Stimulated activated CD4-positive, alpha-beta T cell treated with anti-CD3 and anti-CD28 coated beads, Interleukin-2, amount 100 ng/mL, for 24 hours (primary cell): ENCODE results near the gene WWC1.
"Not testable (repeated sequence)": the region's sequence is repeated elsewhere in the genome, so short reads cannot be mapped to it uniquely, and the experiment has no call there.

Experiments
- DNase-seq, 2 donors: peaks; one replicate each; pipeline ENCODE4 v3.0.0-alpha.2; 2020

The WWC1 gene

GRCh38 chr5:168310541-168310940 is 19.1 kb downstream of the WWC1 start:
- not testable (repeated sequence) for DNase-seq

- DNase-seq: no peak
Measured at GRCh38 chr5:168311061-168311566, 19.7 kb downstream of the WWC1 start.

- DNase-seq: no peak
Measured at GRCh38 chr5:168312606-168313295, 21.3 kb downstream of the WWC1 start.

GRCh38 chr5:168313596-168314204 is 22.3 kb downstream of the WWC1 start:
- no peak for DNase-seq

- DNase-seq: no peak
Measured at GRCh38 chr5:168314735-168315411, 23.4 kb downstream of the WWC1 start.

- DNase-seq: no peak
Measured at GRCh38 chr5:168315416-168316138, 24.1 kb downstream of the WWC1 start.

GRCh38 chr5:168316139-168316578 is 24.7 kb downstream of the WWC1 start:
- no peak for DNase-seq

- DNase-seq: no peak
Measured at GRCh38 chr5:168317096-168317520, 25.7 kb downstream of the WWC1 start.

- no peak for DNase-seq
Measured at GRCh38 chr5:168317521-168318147, 26.2 kb downstream of the WWC1 start.

- DNase-seq: no peak
Measured at GRCh38 chr5:168318240-168318639, 26.8 kb downstream of the WWC1 start.

- DNase-seq: no peak
Measured at GRCh38 chr5:168319774-168320173, 28.3 kb downstream of the WWC1 start.

GRCh38 chr5:168320805-168321204 is 29.4 kb downstream of the WWC1 start:
- no peak for DNase-seq

GRCh38 chr5:168324859-168325630 is 33.6 kb downstream of the WWC1 start:
- no peak for DNase-seq

GRCh38 chr5:168327019-168327421 is 35.6 kb downstream of the WWC1 start:
- no peak for DNase-seq

GRCh38 chr5:168327451-168327850 is 36.0 kb downstream of the WWC1 start:
- DNase-seq: no peak

- DNase-seq: no peak
Measured at GRCh38 chr5:168327994-168328393, 36.5 kb downstream of the WWC1 start.

- no peak for DNase-seq
Measured at GRCh38 chr5:168328814-168329213, 37.4 kb downstream of the WWC1 start.

GRCh38 chr5:168329302-168329701 is 37.9 kb downstream of the WWC1 start:
- no peak for DNase-seq

- no peak for DNase-seq
Measured at GRCh38 chr5:168332042-168332441, 40.6 kb downstream of the WWC1 start.

GRCh38 chr5:168334280-168334679 is 42.8 kb downstream of the WWC1 start:
- no peak for DNase-seq

- no peak for DNase-seq
Measured at GRCh38 chr5:168334695-168335094, 43.2 kb downstream of the WWC1 start.

GRCh38 chr5:168337361-168337760 is 45.9 kb downstream of the WWC1 start:
- DNase-seq: no peak
